ENCODE measurements around the gene IFIT5. TPM values are rescaled to one million over a fixed set of nuclear protein-coding genes. Genes with fewer than 3 reads are reported as not detected.

The IFIT5 gene
- total and polyA plus RNA-seq, 2 donors from 2014 or later: 11.0 to 23.3 TPM

- no peak overlapping the region for H3K27ac ChIP-seq (ENCODE audit: low read depth in 2 of 2, low read length in 2 of 2)
- intact Hi-C loops (cut with DNase I): no loop called here
- FAIRE-seq (no peak), DNase-seq (no peak)
- no peak for TF ChIP-seq CTCF (IDR thresholded peaks at IDR 0.05; ENCODE audit: borderline replicate concordance, extremely low read depth, insufficient read depth)
- H3K36me3 ChIP-seq (ENCODE audit: control insufficient read depth in 2 of 3, insufficient read depth in 3 of 3, low read length in 3 of 3): no peaks in the 10 kb centered on the region
- peaks cover 0 to 2% (median 0%) of the 10 kb centered on the region in 3 donors for H3K4me1 ChIP-seq (ENCODE audit: control insufficient read depth in 2 of 3, insufficient read depth in 2 of 3, low read depth in 1 of 3, low read length in 3 of 3)
- no peak overlapping the region for H3K4me3 ChIP-seq (ENCODE audit: low read length in 3 of 3)
- no peak overlapping the region for H3K9ac ChIP-seq (ENCODE audit: low read length in 3 of 3)
- no peaks in the 10 kb centered on the region for H3K27me3 ChIP-seq (ENCODE audit: control insufficient read depth, insufficient read depth, low read length)
- no peaks in the 10 kb centered on the region for H3K9me3 ChIP-seq (ENCODE audit: control insufficient read depth in 2 of 3, insufficient read depth in 1 of 3, low read length in 3 of 3)
Measured at GRCh38 chr10:89452193-89452592, 37.8 kb downstream of the IFIT5 start.

- H3K27me3 ChIP-seq (ENCODE audit: control insufficient read depth, insufficient read depth, low read length): no peaks in the 10 kb centered on the region
- no peak for TF ChIP-seq CTCF (IDR thresholded peaks at IDR 0.05; ENCODE audit: borderline replicate concordance, extremely low read depth, insufficient read depth)
- FAIRE-seq: no peak
Measured at GRCh38 chr10:89454561-89455347, 40.4 kb downstream of the IFIT5 start.

GRCh38 chr10:89458291-89458690 is 43.9 kb downstream of the IFIT5 start:
- Histone ChIP-seq H3K9me3 (ENCODE audit: control insufficient read depth in 2 of 3, insufficient read depth in 1 of 3, low read length in 3 of 3) (no peaks in the 10 kb centered on the region), H3K36me3 (ENCODE audit: control insufficient read depth in 2 of 3, insufficient read depth in 3 of 3, low read length in 3 of 3) (peaks cover 0 to 3% (median 0%) of the 10 kb centered on the region in 3 donors), H3K27me3 (ENCODE audit: control insufficient read depth, insufficient read depth, low read length) (no peaks in the 10 kb centered on the region), H3K4me3 (ENCODE audit: low read length in 3 of 3) (no peak overlapping the region), H3K27ac (ENCODE audit: low read depth in 2 of 2, low read length in 2 of 2) (no peak overlapping the region), H3K9ac (ENCODE audit: low read length in 3 of 3) (no peak overlapping the region), H3K4me1 (ENCODE audit: control insufficient read depth in 2 of 3, insufficient read depth in 2 of 3, low read depth in 1 of 3, low read length in 3 of 3) (no peaks in the 10 kb centered on the region)
- intact Hi-C loops (cut with DNase I): no loop called here
- no peak for DNase-seq
- no peak for TF ChIP-seq CTCF (IDR thresholded peaks at IDR 0.05; ENCODE audit: borderline replicate concordance, extremely low read depth, insufficient read depth)
- no peak for FAIRE-seq

More at GRCh38 chr10:89454561-89455347, 40.4 kb downstream of the IFIT5 start:
- intact Hi-C loops (cut with DNase I): no loop called here
- no peak overlapping the region for H3K9ac ChIP-seq (ENCODE audit: low read length in 3 of 3)
- H3K27ac ChIP-seq (ENCODE audit: low read depth in 2 of 2, low read length in 2 of 2): no peak overlapping the region
- no peak overlapping the region for H3K4me3 ChIP-seq (ENCODE audit: low read length in 3 of 3)
- H3K9me3 ChIP-seq (ENCODE audit: control insufficient read depth in 2 of 3, insufficient read depth in 1 of 3, low read length in 3 of 3): no peaks in the 10 kb centered on the region
- peaks cover 0 to 3% (median 0%) of the 10 kb centered on the region in 3 donors for H3K36me3 ChIP-seq (ENCODE audit: control insufficient read depth in 2 of 3, insufficient read depth in 3 of 3, low read length in 3 of 3)
- DNase-seq: no peak
- H3K4me1 ChIP-seq (ENCODE audit: control insufficient read depth in 2 of 3, insufficient read depth in 2 of 3, low read depth in 1 of 3, low read length in 3 of 3): peaks cover 0 to 2% (median 0%) of the 10 kb centered on the region in 3 donors
